ENCODE data around the gene TSSK6. TPM values are rescaled to one million over a fixed set of nuclear protein-coding genes. Genes with fewer than 3 reads are reported as not detected.
A peak's percentile ranks its signal among the peaks of the same experiment; 100 is the strongest.

Gene TSSK6
- total RNA-seq, 1 donor from 2014 or later = not detected

DNA sequence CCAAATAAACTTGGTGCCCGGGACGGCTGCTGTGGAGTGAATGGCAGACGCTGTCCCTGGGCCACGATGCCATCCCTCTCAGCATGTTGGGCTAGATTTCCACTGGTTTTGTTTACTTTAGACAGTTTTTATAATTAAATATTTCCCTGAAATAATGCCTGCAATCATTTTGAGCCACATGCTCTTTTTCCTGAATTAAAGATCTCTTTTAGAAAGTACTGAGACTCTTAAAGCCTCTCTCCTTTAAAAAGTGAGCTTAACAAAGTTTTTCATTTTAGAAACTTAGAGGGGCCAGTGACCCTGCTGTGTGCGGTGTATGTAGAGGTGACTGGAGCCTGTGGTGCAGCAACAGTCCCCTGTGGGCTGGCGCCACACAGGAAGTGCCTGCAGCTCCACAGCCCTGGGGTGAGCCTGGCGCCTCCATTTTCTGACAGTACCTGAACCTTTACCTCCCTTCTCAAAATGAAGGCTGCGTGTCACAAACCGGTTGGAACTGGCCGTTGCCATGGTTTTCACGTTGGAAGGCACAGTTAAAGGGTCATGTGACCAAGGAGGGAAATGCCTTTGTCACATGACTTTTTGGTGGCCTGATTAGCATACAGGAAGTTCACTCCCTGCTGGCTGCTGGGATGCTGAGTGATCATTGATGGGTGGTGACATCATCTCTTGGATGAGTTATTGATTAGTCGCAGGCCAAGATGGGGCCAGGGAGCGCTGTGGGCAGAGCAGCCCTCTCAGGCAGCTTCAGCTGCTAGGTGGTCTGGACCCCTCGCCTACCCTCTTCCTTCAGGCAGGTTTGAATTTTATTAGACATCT, 26.3 kb downstream of the TSSK6 start:
- H3K9me3 ChIP-seq = no peaks in the 10 kb centered on the region
- H3K36me3 ChIP-seq = peaks cover 19% of the 10 kb centered on the region in 2 donors
- TF ChIP-seq, protein P1, sequence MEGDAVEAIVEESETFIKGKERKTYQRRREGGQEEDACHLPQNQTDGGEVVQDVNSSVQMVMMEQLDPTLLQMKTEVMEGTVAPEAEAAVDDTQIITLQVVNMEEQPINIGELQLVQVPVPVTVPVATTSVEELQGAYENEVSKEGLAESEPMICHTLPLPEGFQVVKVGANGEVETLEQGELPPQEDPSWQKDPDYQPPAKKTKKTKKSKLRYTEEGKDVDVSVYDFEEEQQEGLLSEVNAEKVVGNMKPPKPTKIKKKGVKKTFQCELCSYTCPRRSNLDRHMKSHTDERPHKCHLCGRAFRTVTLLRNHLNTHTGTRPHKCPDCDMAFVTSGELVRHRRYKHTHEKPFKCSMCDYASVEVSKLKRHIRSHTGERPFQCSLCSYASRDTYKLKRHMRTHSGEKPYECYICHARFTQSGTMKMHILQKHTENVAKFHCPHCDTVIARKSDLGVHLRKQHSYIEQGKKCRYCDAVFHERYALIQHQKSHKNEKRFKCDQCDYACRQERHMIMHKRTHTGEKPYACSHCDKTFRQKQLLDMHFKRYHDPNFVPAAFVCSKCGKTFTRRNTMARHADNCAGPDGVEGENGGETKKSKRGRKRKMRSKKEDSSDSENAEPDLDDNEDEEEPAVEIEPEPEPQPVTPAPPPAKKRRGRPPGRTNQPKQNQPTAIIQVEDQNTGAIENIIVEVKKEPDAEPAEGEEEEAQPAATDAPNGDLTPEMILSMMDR (IDR thresholded peaks at IDR 0.05) = no peak
- H3K27me3 ChIP-seq = no peaks in the 10 kb centered on the region
- intact Hi-C loops (cut with DNase I) = loop anchor here (10.0 kb wide), 1 partner anchor 294 kb away; the partner anchor contains the start of genes BORCS8 and RFXANK
- H3K4me1 ChIP-seq = peaks cover 15 to 28% of the 10 kb centered on the region in 2 donors
- peak overlapping the region; percentile 86 to 96 for H3K27ac ChIP-seq
- peak; percentile 76 to 93 for DNase-seq (ENCODE audit: low spot score in 2 of 2)
- H3K4me3 ChIP-seq = peak overlapping the region; percentile 13 to 41

DNA sequence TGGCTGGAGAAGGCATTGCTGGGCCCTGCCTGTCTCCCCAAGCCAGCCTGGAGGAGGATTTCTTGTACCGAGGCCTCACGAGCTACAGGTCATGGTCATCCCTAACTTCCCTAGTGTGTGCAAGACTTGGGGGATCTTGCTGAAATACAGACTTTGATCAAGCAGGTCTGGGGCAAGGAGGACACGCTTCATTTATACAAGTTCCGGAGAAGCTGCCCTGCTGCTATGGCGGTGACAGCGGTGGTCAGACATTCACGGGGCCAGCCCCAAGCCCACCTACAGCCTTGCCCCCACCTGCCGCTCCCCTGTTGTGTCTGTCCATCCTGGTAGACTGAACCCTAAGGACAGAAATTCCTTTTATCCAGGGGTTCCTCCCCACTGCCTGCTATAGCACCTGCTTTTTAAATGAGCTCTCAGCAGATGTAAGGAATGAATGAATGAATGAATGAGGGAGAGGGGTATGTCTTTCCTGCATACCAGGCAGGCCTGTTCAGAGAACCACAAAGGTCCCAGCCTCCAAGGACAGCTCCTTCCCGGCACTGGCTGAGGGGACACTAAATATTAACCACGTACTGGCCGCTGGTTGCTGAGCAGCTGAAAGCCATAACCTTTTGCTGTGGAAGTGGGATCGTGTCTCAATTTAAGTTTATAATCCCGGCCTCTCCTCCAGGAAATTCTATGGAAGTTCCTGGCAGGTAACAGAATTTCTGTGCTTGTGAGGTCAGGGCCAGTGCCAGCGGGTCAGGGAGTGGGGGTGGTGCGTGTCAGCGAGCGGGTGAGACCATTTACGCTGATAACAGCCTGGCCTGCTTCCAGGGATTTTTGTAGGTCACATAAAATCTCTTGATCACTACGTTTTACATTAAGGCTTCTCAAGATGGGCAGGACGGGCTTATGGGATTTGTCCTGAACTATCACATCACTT, 27.1 kb downstream of the TSSK6 start:
- TF ChIP-seq, protein P1 (IDR thresholded peaks at IDR 0.05) = no peak
- Histone ChIP-seq H3K36me3 (peaks cover 10 to 11% of the 10 kb centered on the region in 2 donors), H3K4me3 (peak overlapping the region; percentile 13 to 41), H3K27ac (peak overlapping the region; percentile 86 to 96), H3K27me3 (no peaks in the 10 kb centered on the region), H3K4me1 (peaks cover 15 to 28% of the 10 kb centered on the region in 2 donors), H3K9me3 (no peaks in the 10 kb centered on the region)
- intact Hi-C loops (cut with DNase I) = loop anchor here (10.0 kb wide), 1 partner anchor 293 kb away; the partner anchor contains the start of genes BORCS8 and RFXANK
- no peak for DNase-seq (ENCODE audit: low spot score in 2 of 2)

DNA sequence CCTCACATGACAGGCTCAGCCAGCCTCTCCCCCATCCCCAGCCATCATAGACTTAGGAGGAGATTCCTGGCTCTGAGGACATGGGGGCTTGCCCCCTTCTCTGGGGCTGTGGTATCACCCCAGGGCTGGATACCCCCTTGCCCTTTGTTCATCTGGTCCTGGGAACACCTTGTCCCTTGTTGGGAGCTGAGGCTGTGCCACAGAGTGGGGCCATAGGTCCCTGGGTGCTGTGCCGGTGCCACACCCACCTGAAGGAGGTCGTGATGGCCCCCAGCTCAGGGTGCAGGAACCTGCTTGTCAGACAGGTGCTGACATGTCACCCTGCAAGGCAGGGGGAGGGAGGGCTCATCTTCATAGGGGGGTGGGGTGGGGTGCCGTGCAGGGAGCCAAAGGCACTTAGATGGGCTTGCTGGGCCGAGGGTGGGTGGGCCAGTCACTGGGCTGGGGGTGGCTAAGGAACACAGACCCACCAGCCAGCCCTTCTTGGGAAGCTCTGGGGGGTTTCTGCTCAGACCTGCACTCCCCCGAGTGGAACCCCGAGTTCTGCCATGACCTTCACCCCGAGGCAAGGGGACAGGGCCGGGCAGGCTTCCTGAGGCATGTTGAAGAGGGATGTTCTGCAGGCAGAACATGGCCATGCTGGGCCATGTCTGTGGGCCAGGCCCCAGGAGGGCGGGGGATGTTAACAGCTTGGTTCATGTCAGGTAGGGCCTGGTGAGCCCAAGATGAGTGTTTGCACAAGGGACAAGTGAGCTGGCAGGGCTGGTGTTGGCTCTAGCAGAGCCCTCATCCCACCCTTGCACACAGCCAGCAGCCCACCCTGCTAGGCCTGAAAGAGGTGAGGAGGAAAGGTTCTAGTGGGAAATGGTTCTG, 28.0 kb downstream of the TSSK6 start:
- no peak for DNase-seq (ENCODE audit: low spot score in 2 of 2)
- Histone ChIP-seq H3K4me3 (no peak overlapping the region), H3K9me3 (no peaks in the 10 kb centered on the region), H3K4me1 (peaks cover 15 to 28% of the 10 kb centered on the region in 2 donors), H3K27me3 (no peaks in the 10 kb centered on the region), H3K36me3 (peaks cover 1 to 2% of the 10 kb centered on the region in 2 donors), H3K27ac (peak overlapping the region; percentile 86 to 96)
- TF ChIP-seq, protein P1 (IDR thresholded peaks at IDR 0.05) = no peak
- intact Hi-C loops (cut with DNase I) = loop anchor here (10.0 kb wide), 1 partner anchor 293 kb away; the partner anchor contains the start of genes BORCS8 and RFXANK

DNA sequence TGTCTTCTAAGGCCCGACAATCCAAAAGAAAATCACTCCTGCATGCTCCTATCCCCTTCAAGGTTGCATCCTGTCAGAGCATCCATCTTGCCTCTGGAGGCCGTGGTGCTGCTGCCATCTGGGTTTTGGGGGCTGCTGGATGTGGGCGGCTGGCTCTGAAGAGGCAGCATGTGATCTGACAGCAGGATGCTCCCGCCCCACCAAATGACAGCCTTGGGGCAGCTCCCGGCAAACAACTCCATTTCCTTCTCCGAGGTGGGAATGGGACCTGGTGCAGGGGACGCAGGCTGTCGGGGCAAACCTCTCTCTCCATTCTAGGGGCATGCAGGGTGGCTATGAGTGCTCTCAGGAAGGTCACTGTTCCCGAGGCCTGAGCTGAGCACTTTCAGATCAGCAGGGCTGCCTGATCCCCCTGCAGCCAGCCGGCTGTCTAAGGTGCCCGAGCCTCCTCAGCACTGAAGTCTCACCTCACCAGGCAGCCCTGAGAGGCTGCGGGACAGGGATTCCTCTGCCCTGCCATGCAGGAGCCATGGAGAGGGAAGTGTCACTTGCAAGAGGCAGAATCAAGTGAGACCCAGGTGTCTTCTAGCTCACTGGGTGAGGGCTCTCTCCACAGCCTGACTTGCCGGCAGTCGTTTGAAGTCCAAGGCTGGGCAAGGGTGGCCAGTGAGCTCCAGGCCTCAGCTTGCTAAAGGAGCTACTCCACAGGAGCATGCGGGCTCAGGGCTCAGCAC, 28.8 kb downstream of the TSSK6 start:
- no peak for DNase-seq (ENCODE audit: low spot score in 2 of 2)
- intact Hi-C loops (cut with DNase I) = loop anchor here (10.0 kb wide), 1 partner anchor 292 kb away; the partner anchor contains the start of genes BORCS8 and RFXANK
- Histone ChIP-seq H3K4me1 (peaks cover 15 to 28% of the 10 kb centered on the region in 2 donors), H3K27me3 (no peaks in the 10 kb centered on the region), H3K9me3 (no peaks in the 10 kb centered on the region), H3K36me3 (no peaks in the 10 kb centered on the region), H3K27ac (peak overlapping the region; percentile 86 to 96), H3K4me3 (no peak overlapping the region)
- TF ChIP-seq, protein P1 (IDR thresholded peaks at IDR 0.05) = no peak

Measured in ascending aorta (tissue), 2 donors.